HUES6 (cell line): ENCODE data around the gene CCDC191.

Experiments
- H3K27ac ChIP-seq: 2 replicates; pipeline ENCODE4 v1.7.0; 2013; ENCODE audit warnings: low read depth, mild to moderate bottlenecking, low read length, inconsistent platforms
- H3K27me3 ChIP-seq: 2 replicates; pipeline ENCODE4 v1.6.1; 2013; ENCODE audit warnings: low read length; ENCODE audit not compliant: control insufficient read depth, insufficient read depth
- H3K36me3 ChIP-seq: 2 replicates; pipeline ENCODE4 v1.6.1; 2013; ENCODE audit warnings: low read length; ENCODE audit not compliant: control insufficient read depth, insufficient read depth
- H3K4me1 ChIP-seq: 2 replicates; pipeline ENCODE4 v1.6.1; 2013; ENCODE audit warnings: low read length; ENCODE audit not compliant: control insufficient read depth, insufficient read depth
- H3K4me3 ChIP-seq: 2 replicates; pipeline ENCODE4 v1.5.1; 2013; ENCODE audit warnings: low read depth, low read length
- H3K9ac ChIP-seq: one replicate; pipeline ENCODE4 v1.6.1; 2013; ENCODE audit warnings: mild to moderate bottlenecking, low read length
- H3K9me3 ChIP-seq: 2 replicates; pipeline ENCODE4 v1.6.1; 2013; ENCODE audit warnings: low read depth, low read length; ENCODE audit not compliant: control insufficient read depth, insufficient read depth

CCDC191 gene

DNA sequence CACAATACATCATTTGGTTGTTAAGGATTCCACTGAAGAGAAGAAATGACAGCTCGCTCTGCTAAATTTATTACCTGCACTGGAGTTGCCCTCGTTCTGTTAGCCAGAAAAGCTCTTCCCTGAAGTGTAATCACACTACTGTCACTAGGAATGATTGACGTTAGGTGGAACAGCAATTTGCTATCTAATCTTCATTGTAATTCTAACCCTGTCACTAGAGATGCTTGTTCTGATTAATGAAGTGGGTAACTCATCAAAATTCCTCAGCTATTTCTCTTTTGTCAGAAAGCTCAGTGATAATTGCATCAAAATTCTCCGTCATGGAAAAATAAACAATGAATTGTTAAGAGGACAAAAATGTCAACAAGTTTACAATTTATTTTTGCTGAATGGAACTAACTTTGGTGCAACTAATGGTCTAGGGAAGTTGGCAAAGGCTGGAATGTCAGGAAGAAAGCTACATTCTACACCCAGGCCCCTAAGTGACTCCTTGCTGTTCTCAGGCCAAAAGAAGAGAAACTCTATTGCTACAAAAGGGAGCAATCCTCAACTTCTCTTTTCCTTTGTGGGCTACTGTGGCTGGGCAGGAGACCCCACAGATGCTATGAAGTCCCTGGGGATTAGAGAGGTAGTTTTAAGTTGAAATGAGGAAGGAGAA, 34.1 kb downstream of the CCDC191 start:
- Histone ChIP-seq H3K27ac (no peak overlapping the region), H3K9ac (no peak overlapping the region), H3K27me3 (no peaks in the 10 kb centered on the region), H3K36me3 (no peaks in the 10 kb centered on the region), H3K4me1 (peaks cover 7% of the 10 kb centered on the region; the same call in 1 of the 2 replicates), H3K9me3 (no peaks in the 10 kb centered on the region), H3K4me3 (no peak overlapping the region)

DNA sequence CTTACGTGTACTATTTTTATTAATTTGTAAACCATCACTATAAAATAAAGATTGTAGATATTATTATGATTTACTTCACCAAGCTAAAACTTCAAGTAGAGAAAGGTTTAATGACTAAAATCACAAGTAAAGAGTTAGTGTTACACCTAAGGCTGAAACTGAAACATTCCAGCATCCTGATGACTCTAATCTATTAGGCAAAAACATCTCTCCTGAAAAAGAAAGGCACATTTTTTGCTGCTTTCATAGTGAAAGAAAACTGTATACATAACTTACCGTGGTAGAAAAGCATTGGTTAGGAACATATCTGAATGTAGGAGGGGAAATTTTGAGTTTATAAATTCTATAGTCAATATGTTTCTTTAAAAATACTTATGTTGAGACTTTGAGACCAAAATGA, 35.4 kb downstream of the CCDC191 start:
- H3K27me3 ChIP-seq: no peaks in the 10 kb centered on the region
- no peaks in the 10 kb centered on the region for H3K9me3 ChIP-seq
- no peak overlapping the region for H3K4me3 ChIP-seq
- H3K9ac ChIP-seq: no peak overlapping the region
- H3K27ac ChIP-seq: no peak overlapping the region
- no peaks in the 10 kb centered on the region for H3K36me3 ChIP-seq
- H3K4me1 ChIP-seq: peaks cover 7% of the 10 kb centered on the region; the same call in 1 of the 2 replicates

DNA sequence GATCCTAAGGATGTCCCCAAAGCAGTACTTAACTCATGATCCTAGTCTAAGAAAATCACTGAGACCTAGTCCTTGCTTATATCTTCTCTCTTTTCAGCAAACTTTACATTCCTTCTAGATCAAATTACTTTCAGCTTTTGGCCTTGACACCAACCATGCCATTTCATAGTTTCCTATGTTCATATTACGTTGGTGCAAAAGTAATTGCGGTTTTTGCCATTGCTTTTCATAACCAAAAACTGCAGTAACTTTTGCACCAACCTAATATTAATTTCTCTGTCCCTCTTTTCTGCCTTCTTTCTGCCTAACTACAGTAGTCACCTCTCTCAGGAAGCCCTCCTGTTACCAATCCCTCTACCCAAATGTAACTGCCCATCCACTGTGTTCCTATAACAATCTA, 36.8 kb downstream of the CCDC191 start:
- peaks cover 7% of the 10 kb centered on the region; the same call in 1 of the 2 replicates for H3K4me1 ChIP-seq
- no peak overlapping the region for H3K27ac ChIP-seq
- no peak overlapping the region for H3K4me3 ChIP-seq
- no peaks in the 10 kb centered on the region for H3K9me3 ChIP-seq
- H3K36me3 ChIP-seq: no peaks in the 10 kb centered on the region
- no peaks in the 10 kb centered on the region for H3K27me3 ChIP-seq
- no peak overlapping the region for H3K9ac ChIP-seq

DNA sequence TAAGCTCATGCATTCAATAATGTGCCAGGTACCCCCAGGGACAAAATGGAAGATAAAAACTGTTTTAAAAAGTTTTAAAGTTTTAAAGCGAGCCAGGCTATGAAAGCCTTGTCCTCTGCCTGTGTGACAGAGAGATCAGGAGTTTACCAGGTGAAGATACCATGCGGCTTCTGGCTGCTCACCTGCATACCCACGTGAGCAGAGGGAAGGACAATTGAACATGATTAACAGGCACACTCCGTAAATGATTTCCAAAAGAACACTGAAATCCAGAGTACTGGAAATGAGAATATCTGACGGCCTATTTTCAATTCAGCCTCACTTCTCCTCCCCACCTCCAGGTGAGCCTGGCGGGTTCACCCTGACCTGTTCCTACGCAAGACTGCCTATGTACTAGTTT, 42.1 kb downstream of the CCDC191 start:
- no peak overlapping the region for H3K27ac ChIP-seq
- H3K4me1 ChIP-seq: peaks cover 6% of the 10 kb centered on the region; the same call in 1 of the 2 replicates
- no peak overlapping the region for H3K4me3 ChIP-seq
- no peaks in the 10 kb centered on the region for H3K9me3 ChIP-seq
- H3K27me3 ChIP-seq: no peaks in the 10 kb centered on the region
- no peak overlapping the region for H3K9ac ChIP-seq
- H3K36me3 ChIP-seq: no peaks in the 10 kb centered on the region

DNA sequence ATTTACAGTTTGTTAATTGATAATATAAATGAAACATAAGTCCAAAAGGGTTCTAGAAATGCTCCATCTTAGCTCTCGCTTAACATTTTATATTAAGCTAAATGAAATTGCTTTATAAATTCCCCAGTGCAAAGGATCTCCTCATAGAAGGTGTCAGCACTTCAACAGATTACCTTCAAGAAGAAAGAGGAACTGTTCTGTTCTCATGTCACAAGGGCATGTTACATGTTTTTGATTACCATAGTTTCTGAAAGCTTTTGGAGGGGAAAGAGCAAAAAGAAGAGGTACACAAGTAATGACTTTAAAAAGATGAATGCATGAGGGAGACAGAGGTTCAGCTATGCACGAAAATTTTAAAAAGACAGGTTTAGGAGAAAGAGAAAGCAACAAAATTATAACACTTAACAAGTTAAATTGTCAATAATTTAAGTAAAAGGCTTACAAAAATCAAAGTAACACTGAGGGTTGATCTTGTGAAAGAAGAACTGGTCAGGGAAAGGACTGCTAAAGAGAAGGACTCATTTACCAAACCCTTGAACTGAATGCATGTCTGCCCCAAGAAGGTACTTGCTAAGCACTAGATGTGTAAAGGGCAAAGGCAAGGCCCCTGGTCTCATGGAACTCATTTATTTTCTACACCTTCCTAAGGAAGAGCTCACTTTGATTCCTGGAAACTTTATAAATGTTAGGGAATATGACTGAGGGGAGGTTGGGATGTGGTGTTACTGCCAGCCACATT, 45.1 kb downstream of the CCDC191 start:
- Histone ChIP-seq H3K27me3 (no peaks in the 10 kb centered on the region), H3K4me1 (no peaks in the 10 kb centered on the region), H3K36me3 (no peaks in the 10 kb centered on the region), H3K9ac (no peak overlapping the region), H3K9me3 (no peaks in the 10 kb centered on the region), H3K27ac (no peak overlapping the region), H3K4me3 (no peak overlapping the region)

DNA sequence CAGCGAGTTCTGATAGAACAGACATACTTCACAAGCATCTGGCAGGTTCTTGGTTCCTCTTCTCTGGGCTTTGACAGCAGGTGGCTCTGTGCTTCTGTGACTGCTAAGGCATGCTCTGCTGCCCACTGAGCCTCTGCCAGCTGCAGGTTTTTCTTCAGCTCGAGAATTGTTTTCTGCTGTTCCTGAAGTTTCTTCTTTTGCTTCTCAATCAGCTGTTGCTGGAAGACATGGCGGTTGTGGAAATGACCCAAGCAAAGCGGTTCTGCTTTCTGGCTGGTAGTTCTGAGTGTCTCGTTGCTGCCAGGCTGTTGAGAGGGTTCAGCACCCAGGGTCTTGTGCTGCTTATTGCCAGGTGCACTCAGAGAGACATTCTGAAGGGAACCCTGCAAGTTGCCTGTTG, 50.8 kb downstream of the CCDC191 start:
- H3K9ac ChIP-seq: no peak overlapping the region
- no peak overlapping the region for H3K4me3 ChIP-seq
- no peaks in the 10 kb centered on the region for H3K27me3 ChIP-seq
- no peak overlapping the region for H3K27ac ChIP-seq
- H3K4me1 ChIP-seq: no peaks in the 10 kb centered on the region
- no peaks in the 10 kb centered on the region for H3K36me3 ChIP-seq
- peaks cover 7% of the 10 kb centered on the region for H3K9me3 ChIP-seq

DNA sequence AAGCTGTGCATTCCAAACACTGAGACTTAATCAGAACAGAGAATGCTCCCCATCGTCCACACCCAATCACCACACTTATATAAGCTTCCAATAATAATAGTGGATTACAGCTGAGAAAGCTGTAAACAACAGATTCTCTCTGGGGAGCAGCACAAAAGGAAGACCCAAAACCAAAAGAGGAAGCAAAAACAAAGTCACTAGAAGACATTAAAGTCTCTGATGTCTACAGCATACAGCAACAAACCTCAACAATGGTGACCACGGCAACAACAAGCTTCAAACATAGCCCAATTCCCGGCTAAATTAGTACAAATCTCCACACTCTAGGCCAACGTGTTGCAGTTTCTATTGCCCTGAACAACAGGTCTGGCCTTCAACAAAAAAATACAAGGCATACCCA, 70.8 kb downstream of the CCDC191 start:
- Histone ChIP-seq H3K9ac (no peak overlapping the region), H3K27ac (no peak overlapping the region), H3K36me3 (no peaks in the 10 kb centered on the region), H3K4me1 (0 out of 2 replicates have a peak, but pooled peaks cover 4% of the 10 kb centered on the region), H3K9me3 (0 out of 2 replicates have a peak, but pooled peaks cover 2% of the 10 kb centered on the region), H3K4me3 (no peak overlapping the region), H3K27me3 (no peaks in the 10 kb centered on the region)

DNA sequence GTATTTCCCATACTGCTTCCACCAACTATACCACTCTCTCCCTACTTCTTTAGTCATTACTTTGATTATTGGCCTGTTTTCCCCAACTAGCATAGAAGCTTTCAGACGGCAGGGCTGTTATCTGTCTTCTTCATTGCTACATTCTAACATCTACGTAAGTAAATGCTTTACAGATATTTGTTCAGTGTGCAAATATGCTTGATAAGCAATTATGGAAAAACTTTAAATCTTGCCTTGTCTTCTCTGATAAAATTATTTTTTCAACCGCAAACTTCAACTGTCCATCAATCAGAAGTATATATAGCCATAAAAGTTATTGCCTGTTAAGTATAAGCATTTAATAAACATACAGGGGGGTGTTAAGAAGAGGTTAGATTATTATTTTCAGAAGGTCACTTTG, 72.8 kb downstream of the CCDC191 start:
- 0 out of 2 replicates have a peak, but pooled peaks cover 2% of the 10 kb centered on the region for H3K9me3 ChIP-seq
- H3K9ac ChIP-seq: no peak overlapping the region
- H3K4me3 ChIP-seq: no peak overlapping the region
- no peaks in the 10 kb centered on the region for H3K27me3 ChIP-seq
- no peaks in the 10 kb centered on the region for H3K36me3 ChIP-seq
- H3K27ac ChIP-seq: no peak overlapping the region
- H3K4me1 ChIP-seq: 0 out of 2 replicates have a peak, but pooled peaks cover 4% of the 10 kb centered on the region

DNA sequence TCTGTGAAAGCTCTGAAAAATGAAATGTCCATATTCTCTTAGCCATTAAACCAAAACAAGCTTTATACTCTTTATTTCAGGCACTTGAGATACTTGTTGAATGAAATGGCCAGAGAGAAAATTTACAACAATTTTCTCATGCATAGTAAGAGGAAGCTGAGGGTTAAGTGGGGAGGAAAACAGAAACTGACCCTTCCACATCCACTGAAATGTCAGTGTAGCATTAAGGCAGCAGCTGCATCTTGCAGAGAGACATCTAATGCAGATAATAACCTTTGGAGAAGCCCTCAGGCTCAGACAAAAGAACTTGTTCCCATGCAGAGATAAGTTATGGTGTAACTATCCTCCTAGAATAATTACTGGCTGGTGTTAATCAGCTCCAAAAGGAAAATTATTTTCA, 74.5 kb downstream of the CCDC191 start:
- H3K4me3 ChIP-seq: no peak overlapping the region
- H3K4me1 ChIP-seq: 0 out of 2 replicates have a peak, but pooled peaks cover 4% of the 10 kb centered on the region
- no peaks in the 10 kb centered on the region for H3K36me3 ChIP-seq
- 0 out of 2 replicates have a peak, but pooled peaks cover 2% of the 10 kb centered on the region for H3K9me3 ChIP-seq
- H3K27me3 ChIP-seq: no peaks in the 10 kb centered on the region
- H3K27ac ChIP-seq: no peak overlapping the region
- no peak overlapping the region for H3K9ac ChIP-seq

DNA sequence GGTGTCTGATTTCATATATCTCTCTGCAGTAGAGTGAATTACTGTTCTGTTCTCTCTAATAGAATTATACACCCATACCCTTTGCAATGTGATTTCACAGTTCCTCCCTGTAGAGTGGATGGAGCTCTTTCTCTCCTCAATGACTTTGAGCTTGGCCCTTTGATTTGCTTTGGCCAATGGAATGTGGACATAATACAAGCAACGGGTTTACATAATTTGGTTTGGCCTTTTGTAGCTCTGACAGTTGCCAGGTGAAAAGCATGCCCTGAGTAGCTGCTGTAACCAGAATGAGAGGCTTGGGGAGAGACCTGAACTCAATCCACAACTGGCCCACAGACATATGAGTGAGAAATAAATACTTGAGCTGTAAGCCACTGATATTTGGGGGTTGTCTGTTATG, 76.4 kb downstream of the CCDC191 start:
- Histone ChIP-seq H3K36me3 (no peaks in the 10 kb centered on the region), H3K4me1 (no peaks in the 10 kb centered on the region), H3K4me3 (no peak overlapping the region), H3K9me3 (no peaks in the 10 kb centered on the region), H3K27me3 (no peaks in the 10 kb centered on the region), H3K27ac (no peak overlapping the region), H3K9ac (no peak overlapping the region)

DNA sequence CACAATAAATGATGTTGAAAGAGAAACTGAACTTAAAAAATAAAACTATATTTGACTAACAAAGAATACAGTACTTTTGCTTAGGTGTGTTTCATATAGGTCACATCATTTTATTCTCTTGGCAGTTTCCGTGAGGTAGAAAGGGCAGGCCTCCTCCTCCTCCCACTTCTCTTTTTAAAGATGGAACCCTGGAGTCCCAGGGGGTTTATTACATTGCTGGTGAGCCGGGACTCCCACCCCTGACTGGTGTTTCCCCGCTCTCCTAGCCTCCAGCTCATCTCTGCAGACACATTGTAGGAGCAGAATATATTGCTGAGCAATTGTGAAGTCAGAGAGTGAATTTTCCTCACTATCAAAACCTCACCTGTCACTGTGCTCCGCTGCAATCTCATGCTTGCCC, 78.5 kb downstream of the CCDC191 start:
- Histone ChIP-seq H3K27ac (no peak overlapping the region), H3K36me3 (no peaks in the 10 kb centered on the region), H3K27me3 (no peaks in the 10 kb centered on the region)

More for the DNA sequence above, 78.5 kb downstream of the CCDC191 start:
- peaks cover 15% of the 10 kb centered on the region for H3K9me3 ChIP-seq
- no peak overlapping the region for H3K9ac ChIP-seq
- H3K4me1 ChIP-seq: no peaks in the 10 kb centered on the region
- no peak overlapping the region for H3K4me3 ChIP-seq
